ENCODE measurements around the gene LMNA.
A peak's percentile ranks its signal among the peaks of the same experiment; 100 is the strongest.
"Not testable (repeated sequence)": the region's sequence is repeated elsewhere in the genome, so short reads cannot be mapped to it uniquely, and the experiment has no call there.

LMNA gene

DNA sequence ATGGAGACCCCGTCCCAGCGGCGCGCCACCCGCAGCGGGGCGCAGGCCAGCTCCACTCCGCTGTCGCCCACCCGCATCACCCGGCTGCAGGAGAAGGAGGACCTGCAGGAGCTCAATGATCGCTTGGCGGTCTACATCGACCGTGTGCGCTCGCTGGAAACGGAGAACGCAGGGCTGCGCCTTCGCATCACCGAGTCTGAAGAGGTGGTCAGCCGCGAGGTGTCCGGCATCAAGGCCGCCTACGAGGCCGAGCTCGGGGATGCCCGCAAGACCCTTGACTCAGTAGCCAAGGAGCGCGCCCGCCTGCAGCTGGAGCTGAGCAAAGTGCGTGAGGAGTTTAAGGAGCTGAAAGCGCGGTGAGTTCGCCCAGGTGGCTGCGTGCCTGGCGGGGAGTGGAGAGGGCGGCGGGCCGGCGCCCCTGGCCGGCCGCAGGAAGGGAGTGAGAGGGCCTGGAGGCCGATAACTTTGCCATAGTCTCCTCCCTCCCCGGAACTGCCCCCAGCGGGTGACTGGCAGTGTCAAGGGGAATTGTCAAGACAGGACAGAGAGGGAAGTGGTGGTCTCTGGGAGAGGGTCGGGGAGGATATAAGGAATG is 505 bp downstream of the LMNA start:
- CTCF ChIA-PET = interaction anchor here (0.6 to 3.5 kb wide), 4 partner anchors 19 to 181 kb away, joined by 3 to 20 read pairs (median 4); partner anchors contain the start of gene KHDC4
- POLR2A ChIA-PET (ENCODE audit: low non-redundant PET) = interaction anchor here (0.5 to 2.3 kb wide), 5 partner anchors 9 to 21 kb away, joined by 3 to 12 read pairs (median 5); no protein-coding TSS in a partner anchor
- TF ChIP-seq, protein P1, sequence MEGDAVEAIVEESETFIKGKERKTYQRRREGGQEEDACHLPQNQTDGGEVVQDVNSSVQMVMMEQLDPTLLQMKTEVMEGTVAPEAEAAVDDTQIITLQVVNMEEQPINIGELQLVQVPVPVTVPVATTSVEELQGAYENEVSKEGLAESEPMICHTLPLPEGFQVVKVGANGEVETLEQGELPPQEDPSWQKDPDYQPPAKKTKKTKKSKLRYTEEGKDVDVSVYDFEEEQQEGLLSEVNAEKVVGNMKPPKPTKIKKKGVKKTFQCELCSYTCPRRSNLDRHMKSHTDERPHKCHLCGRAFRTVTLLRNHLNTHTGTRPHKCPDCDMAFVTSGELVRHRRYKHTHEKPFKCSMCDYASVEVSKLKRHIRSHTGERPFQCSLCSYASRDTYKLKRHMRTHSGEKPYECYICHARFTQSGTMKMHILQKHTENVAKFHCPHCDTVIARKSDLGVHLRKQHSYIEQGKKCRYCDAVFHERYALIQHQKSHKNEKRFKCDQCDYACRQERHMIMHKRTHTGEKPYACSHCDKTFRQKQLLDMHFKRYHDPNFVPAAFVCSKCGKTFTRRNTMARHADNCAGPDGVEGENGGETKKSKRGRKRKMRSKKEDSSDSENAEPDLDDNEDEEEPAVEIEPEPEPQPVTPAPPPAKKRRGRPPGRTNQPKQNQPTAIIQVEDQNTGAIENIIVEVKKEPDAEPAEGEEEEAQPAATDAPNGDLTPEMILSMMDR (conservative IDR thresholded peaks at IDR 0.05; ENCODE audit: low read depth) = no peak
- no peak for DNase-seq (ENCODE audit: low spot score)
- H3K27ac ChIP-seq = peak overlapping the region; percentile 100

DNA sequence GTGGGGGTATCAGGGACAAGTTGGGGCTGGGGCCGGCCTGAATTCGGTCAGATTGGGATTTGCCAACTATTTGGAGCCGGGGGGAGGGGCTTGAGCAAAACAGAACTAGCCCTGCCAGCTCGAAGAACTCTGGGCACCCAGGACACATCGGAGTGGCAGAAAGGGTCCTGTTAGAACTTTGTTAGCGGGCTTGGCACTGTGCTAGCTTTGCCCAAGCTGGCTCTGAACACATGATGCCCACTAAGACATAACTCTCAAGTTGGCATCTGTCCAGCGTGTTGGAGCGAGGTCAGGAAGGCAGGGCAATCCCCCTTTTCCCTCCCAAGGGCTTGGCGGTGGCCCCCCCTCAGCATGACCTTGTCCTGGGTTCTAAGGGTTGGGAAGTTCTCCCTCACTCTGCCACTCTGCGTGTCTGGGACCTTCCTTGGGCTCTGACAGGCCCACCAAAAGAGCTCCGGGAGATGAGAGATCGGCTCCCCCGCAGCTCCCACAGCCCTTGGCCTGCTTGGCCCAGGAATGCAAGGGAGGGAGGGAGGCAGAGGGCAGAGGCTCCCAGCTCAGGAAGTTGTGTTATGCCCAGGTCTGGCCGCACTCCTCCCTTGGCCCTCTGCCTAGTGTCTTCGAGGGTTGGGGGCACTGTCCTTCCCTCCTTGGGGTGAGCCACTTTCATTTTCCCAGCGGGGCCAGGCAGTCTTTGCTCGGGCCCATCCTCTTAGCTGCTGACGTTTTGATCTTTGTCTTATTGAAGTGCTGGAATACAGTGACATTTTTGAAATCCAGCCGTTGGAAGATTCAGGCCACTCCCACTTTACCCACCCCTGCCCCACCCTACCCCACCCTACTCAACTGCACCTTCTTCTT is 1.2 kb downstream of the LMNA start:
- DNase-seq (ENCODE audit: low spot score) = no peak
- CTCF ChIA-PET = interaction anchor here (0.6 to 3.5 kb wide), 4 partner anchors 15 to 107 kb away, joined by 3 to 20 read pairs (median 6); no protein-coding TSS in a partner anchor
- POLR2A ChIA-PET (ENCODE audit: low non-redundant PET) = interaction anchor here (0.5 to 2.3 kb wide), 6 partner anchors 12 to 21 kb away, joined by 3 to 12 read pairs (median 4); no protein-coding TSS in a partner anchor
- peak overlapping the region; percentile 100 for H3K27ac ChIP-seq
- TF ChIP-seq, protein P1 (conservative IDR thresholded peaks at IDR 0.05; ENCODE audit: low read depth) = no peak

DNA sequence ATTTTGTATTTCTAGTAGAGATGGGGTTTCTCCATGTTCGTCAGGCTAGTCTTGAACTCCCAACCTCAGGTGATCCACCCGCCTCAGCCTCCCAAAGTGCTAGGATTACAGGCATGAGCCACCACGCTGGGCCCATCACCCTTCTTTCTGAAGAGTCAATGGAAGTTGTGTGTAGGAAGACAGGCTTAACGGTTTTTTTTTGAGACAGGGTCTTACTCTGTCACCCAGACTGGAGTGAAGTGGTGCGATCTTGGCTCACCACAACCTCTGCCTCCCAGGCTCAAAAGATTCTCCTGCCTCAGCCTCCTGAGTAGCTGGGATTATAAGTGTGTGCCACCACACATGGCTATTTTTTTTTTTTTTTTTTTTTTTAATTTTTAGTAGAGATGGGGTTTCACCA is 2.2 kb downstream of the LMNA start:
- ChIA-PET CTCF (interaction anchor here (0.6 to 1.5 kb wide), 3 partner anchors 13 to 110 kb away, joined by 3 to 5 read pairs (median 3); no protein-coding TSS in a partner anchor), POLR2A (ENCODE audit: low non-redundant PET) (interaction anchor here (0.6 to 1.1 kb wide), 2 partner anchors 13 to 18 kb away, joined by 3 read pairs; no protein-coding TSS in a partner anchor)
- not testable (repeated sequence) for DNase-seq (ENCODE audit: low spot score)
- H3K27ac ChIP-seq = peak overlapping the region; percentile 100

DNA sequence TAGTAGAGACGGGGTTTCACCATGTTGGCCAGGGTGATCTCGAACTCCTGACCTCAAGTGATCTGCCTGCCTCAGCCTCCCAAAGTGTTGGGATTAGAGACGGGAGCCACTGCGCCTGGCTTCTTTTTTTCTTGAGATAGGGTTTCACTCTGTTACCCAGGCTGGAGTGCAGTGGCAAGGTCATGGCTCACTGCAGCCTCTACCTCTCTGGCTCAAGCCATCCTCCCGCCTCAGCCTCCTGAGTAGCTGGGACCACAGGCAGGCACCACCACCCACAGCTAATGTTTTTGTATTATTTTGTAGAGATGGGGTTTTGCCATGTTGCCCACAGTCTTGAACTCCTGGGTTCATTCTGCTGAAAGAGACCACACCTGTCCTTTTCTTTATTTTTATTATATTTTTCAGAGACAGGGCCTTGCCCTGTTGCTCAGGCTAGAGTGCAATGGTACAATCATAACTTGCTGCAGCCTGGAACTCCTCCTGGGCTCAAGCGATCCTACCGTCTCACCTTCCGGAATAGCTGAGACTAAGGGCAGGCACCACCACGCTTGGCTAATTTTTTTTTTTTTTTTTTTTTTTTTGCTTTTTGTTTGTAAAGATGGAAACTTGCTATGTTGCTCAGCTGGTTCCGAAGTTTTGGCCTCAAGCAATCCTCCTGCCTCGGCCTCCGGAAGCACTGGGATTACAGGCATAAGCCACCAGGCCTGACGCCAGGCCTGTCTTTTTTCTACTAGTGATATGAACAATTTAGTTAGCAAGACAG is 3.1 kb downstream of the LMNA start:
- POLR2A ChIA-PET (ENCODE audit: low non-redundant PET) = interaction anchor here (0.7 to 1.1 kb wide), 2 partner anchors 10 to 19 kb away, joined by 3 to 10 read pairs; no protein-coding TSS in a partner anchor
- DNase-seq (ENCODE audit: low spot score) = no peak
- CTCF ChIA-PET = interaction anchor here (0.6 to 2.1 kb wide), 3 partner anchors 12 to 32 kb away, joined by 3 to 16 read pairs (median 5); no protein-coding TSS in a partner anchor
- H3K27ac ChIP-seq = peak overlapping the region; percentile 100
- TF ChIP-seq, protein P1 (conservative IDR thresholded peaks at IDR 0.05; ENCODE audit: low read depth) = no peak

DNA sequence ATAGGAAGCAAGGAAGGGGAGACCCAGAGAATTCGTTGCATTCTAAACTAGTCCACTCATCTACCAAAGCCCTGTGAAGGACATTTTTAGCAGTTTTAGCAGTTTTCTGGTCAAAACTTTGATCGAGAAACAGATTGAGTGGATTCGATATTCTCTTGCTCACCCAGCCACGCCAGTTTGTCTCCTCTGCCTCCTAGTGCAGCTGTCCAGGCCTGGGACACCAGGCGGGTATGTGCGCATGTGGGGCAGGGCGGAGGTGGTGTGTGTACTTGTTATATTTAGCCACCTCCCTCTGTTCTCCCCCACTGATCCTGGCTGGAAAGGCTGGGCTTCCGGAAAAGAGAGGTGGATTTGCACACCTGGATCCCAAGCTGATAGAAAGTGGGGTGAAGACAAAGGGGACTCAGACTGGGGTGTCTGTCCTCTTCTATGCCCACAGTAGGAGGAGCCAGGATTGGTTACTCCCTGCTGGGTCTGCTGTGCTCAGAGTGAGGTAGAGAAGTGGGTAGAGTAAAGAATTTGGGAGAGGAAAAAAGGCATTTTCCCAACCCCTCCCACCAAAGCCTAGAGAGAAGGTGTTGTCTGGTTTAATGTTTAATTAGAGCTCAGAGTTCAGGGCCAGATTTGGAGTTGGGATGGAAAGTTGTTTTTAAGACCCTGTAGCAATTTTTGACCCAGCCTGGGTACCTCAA is 3.8 kb downstream of the LMNA start:
- TF ChIP-seq, protein P1 (conservative IDR thresholded peaks at IDR 0.05; ENCODE audit: low read depth) = no peak
- DNase-seq (ENCODE audit: low spot score) = no peak
- H3K27ac ChIP-seq = peak overlapping the region; percentile 100
- POLR2A ChIA-PET (ENCODE audit: low non-redundant PET) = no interaction called here
- CTCF ChIA-PET = interaction anchor here (0.6 to 2.1 kb wide), 3 partner anchors 12 to 36 kb away, joined by 3 to 16 read pairs (median 5); no protein-coding TSS in a partner anchor

Data from RWPE1 (cell line).